Gastrocnemius medialis (tissue), 4 donors: Measurements from ENCODE around the gene CACNA2D2. TPM values are rescaled to one million over a fixed set of nuclear protein-coding genes. Genes with fewer than 3 reads are reported as not detected.

Experiments
- ATAC-seq, 2 donors: fragments of 150-250 bp; one replicate each; pipeline ENCODE4 v1.9.1; 2016
- DNase-seq, 2 donors: peaks; one replicate each; pipeline ENCODE4 v3.0.0-alpha.2; 2019
- H3K27ac ChIP-seq, 4 donors: fragments of 200-600 bp; sonication (generic); 1 replicate in 1 of 4; 2 replicates in 3 of 4; pipeline ENCODE4 v1.5.1; 2016 to 2018; ENCODE audit warnings: mild to moderate bottlenecking in 2 of 4, moderate library complexity in 1 of 4
- H3K27me3 ChIP-seq, 3 donors: fragments of 200-600 bp; sonication (generic) in 2 of 3; 1 replicate in 1 of 3; 2 replicates in 2 of 3; pipeline versions ENCODE4 v1.5.1 to v1.6.0; 2016 to 2019; ENCODE audit warnings: mild to moderate bottlenecking in 1 of 3, moderate library complexity in 1 of 3
- H3K36me3 ChIP-seq, 2 donors: fragments of 200-600 bp; sonication (generic) in 1 of 2; one replicate each; pipeline ENCODE4 v1.5.1; 2017 to 2018
- H3K4me1 ChIP-seq, 2 donors: fragments of 200-600 bp; sonication (generic) in 1 of 2; one replicate each; pipeline ENCODE4 v1.5.1; 2016 to 2017; ENCODE audit warnings: mild to moderate bottlenecking in 2 of 2
- H3K4me3 ChIP-seq, 4 donors: fragments of 200-600 bp; sonication (generic) in 3 of 4; 1 replicate in 1 of 4; 2 replicates in 3 of 4; pipeline ENCODE4 v1.5.1; 2016 to 2019; ENCODE audit warnings: mild to moderate bottlenecking in 2 of 4
- H3K9me3 ChIP-seq, 3 donors: fragments of 200-600 bp; sonication (generic) in 2 of 3; 1 replicate in 1 of 3; 2 replicates in 2 of 3; pipeline ENCODE4 v1.5.1; 2016 to 2019
- POLR2A ChIP-seq, 2 donors: fragments of 450-650 bp; IDR thresholded peaks; one replicate each; pipeline ENCODE4 v1.6.1; 2017; ENCODE audit warnings: antibody characterized with exemption in 2 of 2, mild to moderate bottlenecking in 2 of 2, moderate library complexity in 2 of 2
- in situ Hi-C, 4 donors: fragments of 200-750 bp; cut with MboI; loops; one replicate each; pipeline versions ENCODE4 v1.15.0 to v1.8.0; 2017; ENCODE audit warnings: low sequenced_read_pairs in 4 of 4
- intact Hi-C: fragments of 100-400 bp; cut with DNase I; formaldehyde crosslinking; loops from one replicate; pipeline ENCODE4 v1.15.1; 2023; ENCODE audit warnings: low total_unique reads
- total RNA-seq, 4 donors: library from RNA; depleted of rRNA; stranded (reverse); fragments of >200 nt; gene quantifications; one replicate each; pipeline versions ENCODE4 v1.1.0 to v1.2.3, GENCODE V29; 2016
- TF ChIP-seq, protein P1 (sequence below), 5 experiments: fragments of 450-650 bp in 3 of 5; fragments of 200-600 bp in 2 of 5; sonication (generic) in 2 of 5; IDR thresholded peaks in 4 of 5; conservative IDR thresholded peaks in 1 of 5; 1 replicate in 4 of 5; 2 replicates in 1 of 5; pipeline ENCODE4 v1.5.1; 2016 to 2019; ENCODE audit warnings: antibody characterized with exemption in 5 of 5, mild to moderate bottlenecking in 3 of 5, moderate library complexity in 3 of 5

CACNA2D2 gene
- total RNA-seq, 4 donors from 2014 or later: 0.27 to 0.68 (median 0.45) TPM

DNA sequence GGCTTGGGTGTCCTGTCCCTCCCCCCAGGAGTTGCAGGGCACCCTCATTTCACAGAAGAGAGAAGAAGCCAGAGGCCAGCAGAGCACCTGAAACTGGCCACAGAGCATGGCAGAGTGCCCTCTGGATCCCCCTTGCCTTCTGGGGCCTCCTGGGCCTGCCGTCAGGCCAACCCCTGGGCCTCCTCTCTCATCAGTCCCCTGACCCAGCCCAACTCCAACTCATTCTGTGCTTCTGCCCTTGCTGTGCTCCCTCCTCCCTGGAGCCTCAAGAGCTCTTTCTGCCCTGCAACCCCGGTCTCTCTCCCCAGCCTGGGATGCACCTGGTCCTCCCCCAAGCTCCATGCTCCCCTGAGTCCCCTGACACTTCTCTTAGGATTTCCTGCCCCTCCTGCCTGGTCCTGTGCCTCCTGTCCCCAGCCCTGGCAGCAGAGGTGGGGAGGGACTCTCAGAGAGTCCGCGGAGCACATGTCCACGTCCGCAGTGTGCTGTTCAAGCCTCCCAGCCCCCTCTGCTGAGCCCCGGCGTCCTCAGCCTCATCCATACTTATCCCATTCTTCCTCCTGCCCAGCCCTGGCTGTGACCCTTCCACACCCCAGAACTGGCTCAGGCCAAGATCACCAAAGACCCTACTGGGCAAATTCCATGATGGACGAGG lies 30.5 kb upstream of the CACNA2D2 start:
- ATAC-seq (no peak), DNase-seq (no peak)
- TF ChIP-seq, protein P1, sequence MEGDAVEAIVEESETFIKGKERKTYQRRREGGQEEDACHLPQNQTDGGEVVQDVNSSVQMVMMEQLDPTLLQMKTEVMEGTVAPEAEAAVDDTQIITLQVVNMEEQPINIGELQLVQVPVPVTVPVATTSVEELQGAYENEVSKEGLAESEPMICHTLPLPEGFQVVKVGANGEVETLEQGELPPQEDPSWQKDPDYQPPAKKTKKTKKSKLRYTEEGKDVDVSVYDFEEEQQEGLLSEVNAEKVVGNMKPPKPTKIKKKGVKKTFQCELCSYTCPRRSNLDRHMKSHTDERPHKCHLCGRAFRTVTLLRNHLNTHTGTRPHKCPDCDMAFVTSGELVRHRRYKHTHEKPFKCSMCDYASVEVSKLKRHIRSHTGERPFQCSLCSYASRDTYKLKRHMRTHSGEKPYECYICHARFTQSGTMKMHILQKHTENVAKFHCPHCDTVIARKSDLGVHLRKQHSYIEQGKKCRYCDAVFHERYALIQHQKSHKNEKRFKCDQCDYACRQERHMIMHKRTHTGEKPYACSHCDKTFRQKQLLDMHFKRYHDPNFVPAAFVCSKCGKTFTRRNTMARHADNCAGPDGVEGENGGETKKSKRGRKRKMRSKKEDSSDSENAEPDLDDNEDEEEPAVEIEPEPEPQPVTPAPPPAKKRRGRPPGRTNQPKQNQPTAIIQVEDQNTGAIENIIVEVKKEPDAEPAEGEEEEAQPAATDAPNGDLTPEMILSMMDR (IDR thresholded peaks at IDR 0.05 in 4 of 5, conservative IDR thresholded peaks at IDR 0.05 in 1 of 5): no peak
- TF ChIP-seq POLR2A (IDR thresholded peaks at IDR 0.05): no peak
- Histone ChIP-seq H3K4me3 (no peak overlapping the region), H3K27me3 (peaks cover 0 to 2% (median 0%) of the 10 kb centered on the region in 3 donors), H3K4me1 (no peaks in the 10 kb centered on the region), H3K36me3 (no peaks in the 10 kb centered on the region), H3K9me3 (no peaks in the 10 kb centered on the region), H3K27ac (no peak overlapping the region)
- intact Hi-C loops (no loop called here), in situ Hi-C loops (loop anchor here in 2 of 4 donors (10.0 to 25.0 kb wide), 2 partner anchors 99 to 172 kb away; partner anchors contain the start of genes CYB561D2 (in 1 of the 2), NPRL2 (in 1 of the 2) and TMEM115 (in 1 of the 2))

DNA sequence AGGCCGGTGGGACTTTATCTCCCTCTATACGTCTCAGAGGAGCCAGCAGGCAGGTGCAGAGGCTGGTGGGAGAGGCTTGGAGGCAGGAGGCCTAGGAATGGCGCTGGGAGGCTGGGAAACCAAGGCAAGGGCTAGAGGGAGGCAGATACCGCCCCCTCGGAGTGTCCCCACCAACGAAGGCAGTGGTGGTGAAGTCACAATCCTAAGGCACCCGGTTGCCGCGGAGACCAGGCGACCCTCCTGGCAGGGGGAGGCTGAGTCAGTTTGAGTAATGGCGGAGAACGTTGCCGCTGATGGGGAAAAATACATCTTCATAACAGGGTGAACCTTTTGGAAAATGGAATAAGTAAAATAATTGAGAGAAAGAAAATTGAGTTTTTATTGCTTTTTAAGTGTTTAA lies 29.9 kb upstream of the CACNA2D2 start:
- Histone ChIP-seq H3K4me1 (no peaks in the 10 kb centered on the region), H3K27me3 (peaks cover 0 to 2% (median 0%) of the 10 kb centered on the region in 3 donors), H3K4me3 (no peak overlapping the region), H3K27ac (no peak overlapping the region), H3K36me3 (no peaks in the 10 kb centered on the region), H3K9me3 (no peaks in the 10 kb centered on the region)
- TF ChIP-seq POLR2A (IDR thresholded peaks at IDR 0.05): no peak
- TF ChIP-seq, protein P1 (IDR thresholded peaks at IDR 0.05 in 4 of 5, conservative IDR thresholded peaks at IDR 0.05 in 1 of 5): no peak
- no peak for DNase-seq
- ATAC-seq: no peak
- in situ Hi-C loops (loop anchor here in 2 of 4 donors (10.0 to 25.0 kb wide), 2 partner anchors 99 to 171 kb away; partner anchors contain the start of genes CYB561D2 (in 1 of the 2), NPRL2 (in 1 of the 2) and TMEM115 (in 1 of the 2)), intact Hi-C loops (no loop called here)

DNA sequence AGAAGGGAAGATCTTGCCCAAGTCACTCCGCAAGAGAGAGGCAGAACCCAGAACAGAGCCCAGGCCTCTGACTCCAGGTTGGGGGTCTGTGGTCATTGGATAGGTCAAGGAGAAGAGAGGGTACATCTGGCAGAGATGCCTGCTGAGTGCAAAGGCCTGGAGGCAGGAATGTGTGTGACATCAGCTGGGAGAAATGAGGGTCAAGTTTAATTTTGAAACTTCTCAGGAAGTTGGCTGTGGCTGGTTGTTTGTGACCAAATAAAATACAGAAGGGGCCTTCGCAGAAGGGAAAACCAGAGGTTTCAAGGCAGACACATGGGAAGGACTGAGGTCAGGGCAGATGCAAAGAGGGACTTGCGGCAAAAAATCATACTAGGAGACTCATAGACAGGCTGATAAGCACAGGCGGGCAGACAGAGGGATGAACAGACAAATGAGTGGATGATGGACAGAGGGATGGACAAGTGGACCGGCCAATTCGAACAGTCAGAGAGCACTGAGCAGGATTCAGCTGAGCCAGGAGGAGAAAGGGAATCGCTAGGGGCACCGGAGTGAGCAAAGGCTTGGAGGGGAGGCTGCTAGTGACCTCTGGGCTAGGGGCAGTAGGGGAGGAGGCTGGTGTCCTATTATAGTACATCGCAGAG lies 28.8 kb upstream of the CACNA2D2 start:
- no peak overlapping the region for H3K4me3 ChIP-seq
- TF ChIP-seq POLR2A (IDR thresholded peaks at IDR 0.05): no peak
- TF ChIP-seq, protein P1 (IDR thresholded peaks at IDR 0.05 in 4 of 5, conservative IDR thresholded peaks at IDR 0.05 in 1 of 5): no peak
- intact Hi-C loops (no loop called here), in situ Hi-C loops (loop anchor here in 2 of 4 donors (10.0 to 25.0 kb wide), 2 partner anchors 97 to 170 kb away; partner anchors contain the start of genes CYB561D2 (in 1 of the 2), NPRL2 (in 1 of the 2) and TMEM115 (in 1 of the 2))
- no peak for DNase-seq
- ATAC-seq: no peak
- H3K36me3 ChIP-seq: no peaks in the 10 kb centered on the region
- H3K4me1 ChIP-seq: no peaks in the 10 kb centered on the region
- H3K27me3 ChIP-seq: peaks cover 0 to 2% (median 0%) of the 10 kb centered on the region in 3 donors
- no peaks in the 10 kb centered on the region for H3K9me3 ChIP-seq
- H3K27ac ChIP-seq: peak overlapping the region in 1 of 4 donors; percentile 31

DNA sequence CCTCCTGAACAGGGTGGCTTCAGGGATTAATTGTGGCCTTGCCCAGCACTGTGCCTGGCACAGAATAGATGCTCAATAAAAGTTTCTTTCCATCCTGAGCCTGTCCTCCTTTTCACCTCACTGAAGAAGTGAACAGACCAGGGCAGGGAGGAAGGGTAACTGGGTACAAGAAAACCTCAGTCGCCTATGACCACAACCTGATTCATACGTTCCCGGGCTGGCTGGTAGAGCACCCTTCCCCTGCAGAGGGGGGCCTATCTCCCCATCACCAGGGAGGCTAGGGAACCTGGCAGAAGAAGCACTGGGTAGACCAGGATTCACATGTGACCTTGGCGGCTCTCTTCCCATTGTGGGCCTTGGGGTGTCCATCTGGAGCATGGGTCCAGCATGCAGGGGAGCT lies 27.8 kb upstream of the CACNA2D2 start:
- DNase-seq: no peak
- no peaks in the 10 kb centered on the region for H3K4me1 ChIP-seq
- peaks cover 0 to 2% (median 0%) of the 10 kb centered on the region in 3 donors for H3K27me3 ChIP-seq
- no peaks in the 10 kb centered on the region for H3K9me3 ChIP-seq
- no peak for ATAC-seq
- no peak overlapping the region for H3K27ac ChIP-seq
- intact Hi-C loops (no loop called here), in situ Hi-C loops (loop anchor here in 2 of 4 donors (10.0 to 25.0 kb wide), 2 partner anchors 96 to 169 kb away; partner anchors contain the start of genes CYB561D2 (in 1 of the 2), NPRL2 (in 1 of the 2) and TMEM115 (in 1 of the 2))
- no peaks in the 10 kb centered on the region for H3K36me3 ChIP-seq
- no peak overlapping the region for H3K4me3 ChIP-seq
- TF ChIP-seq POLR2A (IDR thresholded peaks at IDR 0.05): no peak
- TF ChIP-seq, protein P1 (IDR thresholded peaks at IDR 0.05 in 4 of 5, conservative IDR thresholded peaks at IDR 0.05 in 1 of 5): no peak
